Fibroblast of lung (primary cell): ENCODE data around the gene EYS. TPM values are rescaled to one million over a fixed set of nuclear protein-coding genes. Genes with fewer than 3 reads are reported as not detected.

Experiments
- DNase-seq, 2 donors: peaks; one replicate each; pipeline versions ENCODE4 v3.0.0 to v3.0.0-alpha.2; 2010; ENCODE audit warnings: low read depth in 2 of 2
- H2AFZ ChIP-seq: 2 replicates; pipeline ENCODE4 v1.5.1; 2012; ENCODE audit warnings: low read length, control low read depth, inconsistent platforms
- H3K27ac ChIP-seq: 2 replicates; pipeline ENCODE4 v1.5.1; 2011; ENCODE audit warnings: low read length, control low read depth; ENCODE audit not compliant: insufficient read depth
- H3K27me3 ChIP-seq: 2 replicates; pipeline ENCODE4 v1.5.1; 2011; ENCODE audit warnings: mild to moderate bottlenecking, low read length; ENCODE audit not compliant: control insufficient read depth, insufficient read depth
- H3K36me3 ChIP-seq: 2 replicates; pipeline ENCODE4 v1.5.1; 2011; ENCODE audit warnings: low read length; ENCODE audit not compliant: control insufficient read depth, insufficient read depth
- H3K4me1 ChIP-seq: 2 replicates; pipeline ENCODE4 v1.5.1; 2011; ENCODE audit warnings: low read length; ENCODE audit not compliant: control insufficient read depth, insufficient read depth; ENCODE audit errors: extremely low read depth
- H3K4me2 ChIP-seq: 2 replicates; pipeline ENCODE4 v1.5.1; 2011; ENCODE audit warnings: low read length, control low read depth; ENCODE audit not compliant: insufficient read depth; ENCODE audit errors: extremely low read depth
- H3K4me3 ChIP-seq, 4 experiments: fragments of 200-600 bp in 1 of 4; sonication (generic) in 1 of 4; replicated peaks in 1 of 4; 2 replicates each; pipeline ENCODE4 v1.5.1; 2011 to 2016; ENCODE audit warnings: low read length in 4 of 4, low read depth in 3 of 4, mild to moderate bottlenecking in 3 of 4, control low read depth in 2 of 4, inconsistent platforms in 1 of 4, mixed read lengths in 1 of 4; ENCODE audit not compliant: insufficient read depth in 1 of 4; ENCODE audit errors: control extremely low read depth in 1 of 4
- H3K79me2 ChIP-seq: 2 replicates; pipeline ENCODE4 v1.5.1; 2012; ENCODE audit warnings: mild to moderate bottlenecking, low read length, inconsistent platforms; ENCODE audit not compliant: control insufficient read depth, insufficient read depth
- H3K9ac ChIP-seq: 2 replicates; pipeline ENCODE4 v1.5.1; 2011; ENCODE audit warnings: mild to moderate bottlenecking, low read length, control low read depth; ENCODE audit not compliant: insufficient read depth
- H3K9me3 ChIP-seq: 2 replicates; pipeline ENCODE4 v1.5.1; 2012; ENCODE audit warnings: low read depth, low read length; ENCODE audit not compliant: control insufficient read depth, insufficient read depth
- H4K20me1 ChIP-seq: 2 replicates; pipeline ENCODE4 v1.5.1; 2011; ENCODE audit warnings: low read length; ENCODE audit not compliant: control insufficient read depth, insufficient read depth; ENCODE audit errors: extremely low read depth
- CTCF ChIP-seq, 2 donors: IDR thresholded peaks in 1 of 2; conservative IDR thresholded peaks in 1 of 2; 1 replicate in 1 of 2; 2 replicates in 1 of 2; pipeline ENCODE4 v1.5.1; 2011 to 2012; ENCODE audit warnings: low read length in 2 of 2, control low read depth in 1 of 2, inconsistent platforms in 1 of 2, low read depth in 1 of 2, mild to moderate bottlenecking in 1 of 2
- EZH2 ChIP-seq: IDR thresholded peaks from 2 replicates; pipeline ENCODE4 v1.5.1; 2012; ENCODE audit warnings: low read length, control low read depth, mild to moderate bottlenecking; ENCODE audit errors: missing control alignments
- polyA plus RNA-seq, 2 donors: library from polyadenylated mRNA; depleted of rRNA in 1 of 2; stranded (reverse) in 1 of 2; unstranded in 1 of 2; fragments of >200 nt; gene quantifications; 2 replicates each; pipeline ENCODE4 v1.2.1, GENCODE V29; 2011 to 2012; ENCODE audit warnings: missing spikeins in 1 of 2
- total RNA-seq: library from RNA; depleted of rRNA; stranded (reverse); fragments of >200 nt; gene quantifications from 2 replicates; pipeline ENCODE4 v1.2.1, GENCODE V29; 2014

EYS gene
- total and polyA plus RNA-seq, 2 donors (not counting 1 experiment from before 2014, with no cell fraction given), result under 0.01 TPM; not detected in 1

- H3K9ac ChIP-seq, result no peak overlapping the region
- DNase-seq, result no peak
These were observed 894.9 kb downstream of the EYS start for GRCh38 chr6:64812138-64812537.

GRCh38 chr6:64811119-64811518 is 895.9 kb downstream of the EYS start:
- Histone ChIP-seq H3K4me2 (no peak overlapping the region), H3K9ac (no peak overlapping the region), H3K27me3 (no peaks in the 10 kb centered on the region), H3K36me3 (no peaks in the 10 kb centered on the region), H3K79me2 (no peaks in the 10 kb centered on the region), H4K20me1 (no peaks in the 10 kb centered on the region), H3K9me3 (no peaks in the 10 kb centered on the region), H3K4me3 (no peak overlapping the region), H2AFZ (no peak overlapping the region), H3K4me1 (no peaks in the 10 kb centered on the region), H3K27ac (no peak overlapping the region)
- DNase-seq, result no peak
- TF ChIP-seq EZH2 (no peak), CTCF (conservative IDR thresholded peaks at IDR 0.05 in 1 of 2, IDR thresholded peaks at IDR 0.05 in 1 of 2; ENCODE audit: low read depth in 1 of 2, low read length in 2 of 2) (no peak)

More at GRCh38 chr6:64812138-64812537, 894.9 kb downstream of the EYS start:
- Histone ChIP-seq H3K9me3 (no peaks in the 10 kb centered on the region), H3K4me1 (no peaks in the 10 kb centered on the region), H2AFZ (no peak overlapping the region), H4K20me1 (no peaks in the 10 kb centered on the region), H3K27ac (no peak overlapping the region), H3K79me2 (no peaks in the 10 kb centered on the region), H3K4me3 (no peak overlapping the region), H3K4me2 (no peak overlapping the region), H3K36me3 (no peaks in the 10 kb centered on the region), H3K27me3 (no peaks in the 10 kb centered on the region)
- TF ChIP-seq CTCF (conservative IDR thresholded peaks at IDR 0.05 in 1 of 2, IDR thresholded peaks at IDR 0.05 in 1 of 2; ENCODE audit: low read depth in 1 of 2, low read length in 2 of 2) (no peak), EZH2 (no peak)

GRCh38 chr6:64807785-64808184 is 899.2 kb downstream of the EYS start:
- Histone ChIP-seq H3K27ac (no peak overlapping the region), H3K4me1 (no peaks in the 10 kb centered on the region), H3K27me3 (no peaks in the 10 kb centered on the region), H3K4me2 (no peak overlapping the region), H4K20me1 (no peaks in the 10 kb centered on the region), H3K9ac (no peak overlapping the region), H3K4me3 (no peak overlapping the region), H3K9me3 (no peaks in the 10 kb centered on the region), H2AFZ (no peak overlapping the region), H3K79me2 (no peaks in the 10 kb centered on the region), H3K36me3 (no peaks in the 10 kb centered on the region)
- DNase-seq, result no peak
- TF ChIP-seq CTCF (conservative IDR thresholded peaks at IDR 0.05 in 1 of 2, IDR thresholded peaks at IDR 0.05 in 1 of 2; ENCODE audit: low read depth in 1 of 2, low read length in 2 of 2) (no peak), EZH2 (no peak)
